Natural killer cell (primary cell): ENCODE data around the gene OPRM1. TPM values are rescaled to one million over a fixed set of nuclear protein-coding genes. Genes with fewer than 3 reads are reported as not detected.

Source experiments
- ATAC-seq, 3 donors: fragments of 150-1000 bp in 2 of 3; fragments of 200-7000 bp in 1 of 3; cut with Tn5 transposase; 1 replicate in 1 of 3; 2 replicates in 2 of 3; pipeline ENCODE4 v1.10.0; 2021; ENCODE audit warnings: mild to moderate bottlenecking in 2 of 3, moderate library complexity in 2 of 3
- DNase-seq, 2 donors: peaks; one replicate each; pipeline versions ENCODE4 v3.0.0 to v3.0.0-alpha.2; 2013 to 2021; ENCODE audit warnings: mixed read lengths in 1 of 2
- H3K27ac ChIP-seq: one replicate; pipeline ENCODE4 v1.5.1; 2013; ENCODE audit warnings: mild to moderate bottlenecking, low read length
- H3K27me3 ChIP-seq: one replicate; pipeline ENCODE4 v1.6.1; 2013; ENCODE audit warnings: low read length; ENCODE audit not compliant: control insufficient read depth, insufficient read depth
- H3K36me3 ChIP-seq: one replicate; pipeline ENCODE4 v1.6.1; 2013; ENCODE audit warnings: low read length; ENCODE audit not compliant: control insufficient read depth, insufficient read depth
- H3K4me1 ChIP-seq: one replicate; pipeline ENCODE4 v1.6.1; 2013; ENCODE audit warnings: low read length; ENCODE audit not compliant: control insufficient read depth, insufficient read depth
- H3K4me3 ChIP-seq: one replicate; pipeline ENCODE4 v1.5.1; 2013; ENCODE audit warnings: low read length
- H3K9me3 ChIP-seq: one replicate; pipeline ENCODE4 v1.6.1; 2013; ENCODE audit warnings: low read length; ENCODE audit not compliant: control insufficient read depth, insufficient read depth
- H3K27ac Mint-ChIP-seq, 2 donors: one replicate each; pipeline ENCODE4 v1.8.0; 2022; ENCODE audit warnings: mild to moderate bottlenecking in 2 of 2, mixed read lengths in 2 of 2, moderate library complexity in 1 of 2
- H3K27me3 Mint-ChIP-seq, 2 donors: one replicate each; pipeline ENCODE4 v1.8.0; 2022; ENCODE audit warnings: low read depth in 2 of 2, mixed read lengths in 2 of 2
- H3K36me3 Mint-ChIP-seq: one replicate; pipeline ENCODE4 v1.8.0; 2022; ENCODE audit warnings: mixed read lengths
- H3K4me1 Mint-ChIP-seq, 2 donors: one replicate each; pipeline ENCODE4 v1.8.0; 2022; ENCODE audit warnings: mixed read lengths in 2 of 2
- H3K4me3 Mint-ChIP-seq: one replicate; pipeline ENCODE4 v1.8.0; 2022; ENCODE audit warnings: mild to moderate bottlenecking, moderate library complexity, mixed read lengths
- H3K9me3 Mint-ChIP-seq, 2 donors: one replicate each; pipeline ENCODE4 v1.8.0; 2022; ENCODE audit warnings: mixed read lengths in 2 of 2
- CTCF ChIP-seq: fragments of 200-600 bp; IDR thresholded peaks from one replicate; pipeline ENCODE4 v1.8.0; 2022; ENCODE audit warnings: antibody characterized with exemption
- WGBS: methylation state at CpG from one replicate; pipeline ENCODE4 v1.1.7; 2013; ENCODE audit warnings: missing lambda C conversion rate; ENCODE audit not compliant: insufficient coverage; 5-methylcytosine and 5-hydroxymethylcytosine counted together
- intact Hi-C: fragments of 100-400 bp; cut with micrococcal nuclease; formaldehyde crosslinking; loops from one replicate; pipeline ENCODE4 v1.14.2; 2022
- total RNA-seq, 4 donors: library from RNA; stranded (reverse); fragments of 120-200 nt in 1 of 4; gene quantifications; one replicate each; pipeline versions ENCODE4 v1.2.3 to v1.2.4, GENCODE V29; 2013 to 2022

Gene OPRM1
- total RNA-seq, 3 donors from 2014 or later (not counting 1 experiment from before 2014, with no cell fraction given), result not detected

DNA sequence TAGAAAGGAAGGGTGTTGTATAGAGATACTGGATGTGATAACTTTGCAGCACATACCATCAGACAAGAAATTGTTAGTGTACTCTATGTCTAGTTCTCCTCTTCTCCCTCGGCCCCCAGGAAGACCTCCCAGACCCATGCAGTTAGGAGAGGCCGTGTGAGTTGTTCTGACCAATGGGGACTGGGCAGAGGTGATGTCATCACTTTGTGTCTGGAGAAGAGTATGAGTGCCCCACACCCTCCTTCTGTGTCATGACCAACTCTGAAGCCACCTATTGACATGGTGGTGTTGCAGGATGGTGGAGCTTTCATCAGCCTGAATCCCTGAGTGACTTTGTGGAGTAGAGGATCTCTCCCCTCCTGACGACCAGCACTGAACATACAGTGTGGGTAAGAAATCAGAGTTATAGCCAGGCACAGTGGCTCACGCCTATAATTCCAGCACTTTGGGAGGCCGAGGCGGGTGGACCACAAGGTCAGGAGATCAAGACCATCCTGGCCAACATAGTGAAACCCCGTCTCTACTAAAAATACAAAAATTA is 245.3 kb downstream of the OPRM1 start:
- no peaks in the 10 kb centered on the region for H3K27me3 Mint-ChIP-seq
- no peaks in the 10 kb centered on the region for H3K4me1 Mint-ChIP-seq
- no peak overlapping the region for H3K27ac Mint-ChIP-seq
- no peak for DNase-seq
- WGBS, result 93% methylated on average over 6 of the region's 7 CpGs
- H3K4me3 ChIP-seq, result no peak overlapping the region
- H3K36me3 Mint-ChIP-seq, result no peaks in the 10 kb centered on the region
- no peaks in the 10 kb centered on the region for H3K9me3 Mint-ChIP-seq
- no peaks in the 10 kb centered on the region for H3K4me1 ChIP-seq
- H3K36me3 ChIP-seq, result no peaks in the 10 kb centered on the region
- no peak overlapping the region for H3K4me3 Mint-ChIP-seq
- H3K9me3 ChIP-seq, result no peaks in the 10 kb centered on the region
- no peak for ATAC-seq
- no peak overlapping the region for H3K27ac ChIP-seq
- no peaks in the 10 kb centered on the region for H3K27me3 ChIP-seq
- TF ChIP-seq CTCF, result no peak
- intact Hi-C loops, result no loop called here

DNA sequence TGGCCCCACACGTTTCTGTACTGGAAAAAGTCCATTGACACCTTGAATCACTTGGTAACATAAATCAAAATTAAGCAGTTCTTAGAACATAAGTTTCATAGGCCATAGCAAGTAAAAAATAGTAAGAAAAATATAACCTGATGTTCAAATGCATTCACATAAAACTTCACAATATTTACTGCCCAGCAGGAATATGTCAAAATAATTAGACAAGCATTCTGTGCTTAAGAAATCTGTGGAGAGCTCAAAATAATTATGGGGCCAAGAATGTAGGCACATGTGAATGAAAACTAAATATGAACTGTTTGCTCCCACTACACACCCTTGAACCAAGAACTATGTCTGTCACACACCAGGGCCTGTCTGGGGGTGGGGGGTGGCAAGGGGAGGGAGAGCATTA is 246.8 kb downstream of the OPRM1 start:
- Mint-ChIP-seq H3K36me3 (no peaks in the 10 kb centered on the region), H3K27me3 (no peaks in the 10 kb centered on the region), H3K4me1 (no peaks in the 10 kb centered on the region), H3K9me3 (no peaks in the 10 kb centered on the region), H3K27ac (no peak overlapping the region), H3K4me3 (no peak overlapping the region)
- no peaks in the 10 kb centered on the region for H3K4me1 ChIP-seq
- no peaks in the 10 kb centered on the region for H3K9me3 ChIP-seq
- intact Hi-C loops, result no loop called here
- ATAC-seq (no peak), DNase-seq (no peak)
- WGBS, result no CpG with 5 or more reads among the region's 1 CpG
- H3K4me3 ChIP-seq, result no peak overlapping the region
- no peaks in the 10 kb centered on the region for H3K36me3 ChIP-seq
- H3K27ac ChIP-seq, result no peak overlapping the region
- no peak for TF ChIP-seq CTCF
- no peaks in the 10 kb centered on the region for H3K27me3 ChIP-seq

DNA sequence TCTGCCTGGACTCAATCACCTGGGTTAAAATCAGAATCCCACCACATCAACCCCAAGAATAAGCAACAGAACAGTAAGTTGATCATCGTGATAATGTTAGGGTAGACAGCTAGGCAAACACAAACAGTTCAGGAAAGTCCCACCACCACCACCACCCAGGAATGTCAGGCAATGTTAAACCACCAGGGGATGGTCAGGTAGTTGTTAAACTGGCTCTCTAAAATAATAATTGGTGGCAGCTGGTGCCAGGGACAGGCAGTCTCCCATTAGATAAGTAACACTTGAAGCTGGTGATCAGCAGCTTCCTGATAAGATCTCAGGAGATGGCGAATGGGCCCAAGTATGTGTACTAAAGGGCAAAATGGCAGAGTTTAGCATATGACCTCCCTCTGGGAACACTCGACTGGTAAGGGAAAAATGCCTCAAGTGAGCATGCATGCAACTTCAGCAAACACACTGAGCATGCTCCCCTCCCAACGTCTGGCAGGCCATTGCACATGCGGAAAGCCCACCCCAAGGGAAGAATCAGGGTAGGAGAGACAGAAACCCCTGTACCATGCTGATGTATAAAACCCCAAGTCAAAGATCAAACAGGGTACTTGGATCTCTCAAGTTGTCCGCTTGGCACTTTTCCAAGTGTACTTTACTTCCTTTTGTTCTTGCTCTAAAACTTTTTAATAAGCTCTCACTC is 250.9 kb downstream of the OPRM1 start:
- Histone ChIP-seq H3K27me3 (no peaks in the 10 kb centered on the region), H3K4me3 (no peak overlapping the region), H3K27ac (no peak overlapping the region), H3K9me3 (no peaks in the 10 kb centered on the region), H3K4me1 (no peaks in the 10 kb centered on the region), H3K36me3 (no peaks in the 10 kb centered on the region)
- 89% methylated on average over 5 of the region's 6 CpGs for WGBS
- Mint-ChIP-seq H3K36me3 (no peaks in the 10 kb centered on the region), H3K27me3 (no peaks in the 10 kb centered on the region), H3K4me1 (no peaks in the 10 kb centered on the region), H3K27ac (no peak overlapping the region), H3K4me3 (no peak overlapping the region), H3K9me3 (no peaks in the 10 kb centered on the region)
- no peak for DNase-seq
- intact Hi-C loops, result no loop called here
- no peak for ATAC-seq
- TF ChIP-seq CTCF, result no peak

DNA sequence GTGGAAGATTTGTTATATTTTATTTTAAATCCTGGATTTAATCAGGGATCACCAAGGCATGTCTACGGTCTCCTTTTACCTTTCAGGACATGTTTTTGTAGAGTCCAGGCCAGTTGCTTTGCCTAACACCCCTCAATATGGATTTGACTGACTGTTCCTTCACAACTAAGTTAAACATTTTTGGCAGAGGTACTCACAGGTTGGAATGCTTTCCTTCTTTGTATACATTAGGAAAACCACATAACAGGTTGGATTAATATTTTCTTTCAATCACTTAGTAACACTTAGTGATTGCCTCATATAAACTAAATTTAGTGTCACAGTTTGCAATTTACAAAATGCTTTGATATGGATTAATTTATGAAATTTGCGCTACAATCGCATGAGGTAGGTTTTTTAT is 253.0 kb downstream of the OPRM1 start:
- Mint-ChIP-seq H3K4me1 (no peaks in the 10 kb centered on the region), H3K27ac (no peak overlapping the region), H3K9me3 (no peaks in the 10 kb centered on the region), H3K4me3 (no peak overlapping the region), H3K36me3 (no peaks in the 10 kb centered on the region), H3K27me3 (no peaks in the 10 kb centered on the region)
- 85% methylated on average over 2 of the region's 3 CpGs for WGBS
- ATAC-seq, result no peak
- no peaks in the 10 kb centered on the region for H3K27me3 ChIP-seq
- no peaks in the 10 kb centered on the region for H3K9me3 ChIP-seq
- no peak for TF ChIP-seq CTCF
- H3K4me3 ChIP-seq, result no peak overlapping the region
- no peaks in the 10 kb centered on the region for H3K4me1 ChIP-seq
- no peak for DNase-seq
- intact Hi-C loops, result no loop called here
- no peak overlapping the region for H3K27ac ChIP-seq
- no peaks in the 10 kb centered on the region for H3K36me3 ChIP-seq
